Natural killer cell (primary cell): ENCODE measurements around the gene FCHO1. TPM values are rescaled to one million over a fixed set of nuclear protein-coding genes. Genes with fewer than 3 reads are reported as not detected.

Experiments
- ATAC-seq, 3 donors: fragments of 150-1000 bp in 2 of 3; fragments of 200-7000 bp in 1 of 3; cut with Tn5 transposase; 1 replicate in 1 of 3; 2 replicates in 2 of 3; pipeline ENCODE4 v1.10.0; 2021; ENCODE audit warnings: mild to moderate bottlenecking in 2 of 3, moderate library complexity in 2 of 3
- DNase-seq, 2 donors: peaks; one replicate each; pipeline versions ENCODE4 v3.0.0 to v3.0.0-alpha.2; 2013 to 2021; ENCODE audit warnings: mixed read lengths in 1 of 2
- H3K27ac ChIP-seq: one replicate; pipeline ENCODE4 v1.5.1; 2013; ENCODE audit warnings: mild to moderate bottlenecking, low read length
- H3K27me3 ChIP-seq: one replicate; pipeline ENCODE4 v1.6.1; 2013; ENCODE audit warnings: low read length; ENCODE audit not compliant: control insufficient read depth, insufficient read depth
- H3K36me3 ChIP-seq: one replicate; pipeline ENCODE4 v1.6.1; 2013; ENCODE audit warnings: low read length; ENCODE audit not compliant: control insufficient read depth, insufficient read depth
- H3K4me1 ChIP-seq: one replicate; pipeline ENCODE4 v1.6.1; 2013; ENCODE audit warnings: low read length; ENCODE audit not compliant: control insufficient read depth, insufficient read depth
- H3K4me3 ChIP-seq: one replicate; pipeline ENCODE4 v1.5.1; 2013; ENCODE audit warnings: low read length
- H3K9me3 ChIP-seq: one replicate; pipeline ENCODE4 v1.6.1; 2013; ENCODE audit warnings: low read length; ENCODE audit not compliant: control insufficient read depth, insufficient read depth
- H3K27ac Mint-ChIP-seq, 2 donors: one replicate each; pipeline ENCODE4 v1.8.0; 2022; ENCODE audit warnings: mild to moderate bottlenecking in 2 of 2, mixed read lengths in 2 of 2, moderate library complexity in 1 of 2
- H3K27me3 Mint-ChIP-seq, 2 donors: one replicate each; pipeline ENCODE4 v1.8.0; 2022; ENCODE audit warnings: low read depth in 2 of 2, mixed read lengths in 2 of 2
- H3K36me3 Mint-ChIP-seq: one replicate; pipeline ENCODE4 v1.8.0; 2022; ENCODE audit warnings: mixed read lengths
- H3K4me1 Mint-ChIP-seq, 2 donors: one replicate each; pipeline ENCODE4 v1.8.0; 2022; ENCODE audit warnings: mixed read lengths in 2 of 2
- H3K4me3 Mint-ChIP-seq: one replicate; pipeline ENCODE4 v1.8.0; 2022; ENCODE audit warnings: mild to moderate bottlenecking, moderate library complexity, mixed read lengths
- H3K9me3 Mint-ChIP-seq, 2 donors: one replicate each; pipeline ENCODE4 v1.8.0; 2022; ENCODE audit warnings: mixed read lengths in 2 of 2
- WGBS: methylation state at CpG from one replicate; pipeline ENCODE4 v1.1.7; 2013; ENCODE audit warnings: missing lambda C conversion rate; ENCODE audit not compliant: insufficient coverage; 5-methylcytosine and 5-hydroxymethylcytosine counted together
- intact Hi-C: fragments of 100-400 bp; cut with micrococcal nuclease; formaldehyde crosslinking; loops from one replicate; pipeline ENCODE4 v1.14.2; 2022
- total RNA-seq, 4 donors: library from RNA; stranded (reverse); fragments of 120-200 nt in 1 of 4; gene quantifications; one replicate each; pipeline versions ENCODE4 v1.2.3 to v1.2.4, GENCODE V29; 2013 to 2022
- TF ChIP-seq, protein P1 (sequence below): fragments of 200-600 bp; IDR thresholded peaks from one replicate; pipeline ENCODE4 v1.8.0; 2022; ENCODE audit warnings: antibody characterized with exemption

FCHO1 gene, protein sequence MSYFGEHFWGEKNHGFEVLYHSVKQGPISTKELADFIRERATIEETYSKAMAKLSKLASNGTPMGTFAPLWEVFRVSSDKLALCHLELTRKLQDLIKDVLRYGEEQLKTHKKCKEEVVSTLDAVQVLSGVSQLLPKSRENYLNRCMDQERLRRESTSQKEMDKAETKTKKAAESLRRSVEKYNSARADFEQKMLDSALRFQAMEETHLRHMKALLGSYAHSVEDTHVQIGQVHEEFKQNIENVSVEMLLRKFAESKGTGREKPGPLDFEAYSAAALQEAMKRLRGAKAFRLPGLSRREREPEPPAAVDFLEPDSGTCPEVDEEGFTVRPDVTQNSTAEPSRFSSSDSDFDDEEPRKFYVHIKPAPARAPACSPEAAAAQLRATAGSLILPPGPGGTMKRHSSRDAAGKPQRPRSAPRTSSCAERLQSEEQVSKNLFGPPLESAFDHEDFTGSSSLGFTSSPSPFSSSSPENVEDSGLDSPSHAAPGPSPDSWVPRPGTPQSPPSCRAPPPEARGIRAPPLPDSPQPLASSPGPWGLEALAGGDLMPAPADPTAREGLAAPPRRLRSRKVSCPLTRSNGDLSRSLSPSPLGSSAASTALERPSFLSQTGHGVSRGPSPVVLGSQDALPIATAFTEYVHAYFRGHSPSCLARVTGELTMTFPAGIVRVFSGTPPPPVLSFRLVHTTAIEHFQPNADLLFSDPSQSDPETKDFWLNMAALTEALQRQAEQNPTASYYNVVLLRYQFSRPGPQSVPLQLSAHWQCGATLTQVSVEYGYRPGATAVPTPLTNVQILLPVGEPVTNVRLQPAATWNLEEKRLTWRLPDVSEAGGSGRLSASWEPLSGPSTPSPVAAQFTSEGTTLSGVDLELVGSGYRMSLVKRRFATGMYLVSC
- 10 to 100 TPM; 56.1 to 67.7 (median 66.5) TPM for total RNA-seq
- total RNA-seq (2013), result 53.9 TPM

DNA sequence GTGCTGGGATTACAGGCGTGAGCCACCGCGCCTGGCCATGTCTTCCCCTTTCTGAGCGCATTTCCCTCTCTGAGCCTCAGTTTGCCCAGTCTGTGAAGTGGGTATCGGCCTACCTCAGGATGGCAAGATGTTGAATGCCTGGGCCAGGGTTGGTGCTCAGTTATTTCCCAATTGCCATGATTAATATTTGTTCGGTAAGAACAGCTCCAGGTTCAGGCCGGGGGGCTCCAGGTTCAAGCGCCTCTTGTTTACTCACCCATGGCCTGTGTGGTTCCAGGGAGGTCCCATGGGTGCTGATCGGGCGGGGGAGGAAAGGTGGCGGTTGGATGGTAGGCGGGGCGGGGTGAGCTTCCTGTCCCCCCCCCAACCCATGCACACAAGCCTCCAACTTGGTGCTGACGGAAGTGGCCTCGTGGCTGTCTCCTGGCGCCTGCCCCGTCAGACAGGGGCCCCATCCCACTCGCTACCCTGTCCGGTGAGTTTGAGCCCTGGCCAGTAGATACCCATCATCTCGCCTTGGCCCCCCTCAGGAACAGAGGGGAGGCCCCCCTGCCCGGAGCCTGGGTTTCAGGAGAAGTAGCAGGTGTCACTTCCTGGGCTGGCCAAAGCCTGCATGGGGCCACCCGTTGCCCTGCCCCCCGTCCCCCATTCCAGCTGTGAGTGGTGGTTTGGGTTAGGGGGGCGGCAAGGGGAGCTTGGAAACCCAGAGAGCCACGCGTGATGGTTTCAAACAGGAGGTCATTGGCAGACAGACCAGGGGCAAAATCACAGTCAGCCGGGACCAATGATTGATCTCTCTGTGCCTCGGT is at the start of gene FCHO1:
FCHO1 (plus strand) TSS at position 375 of the 809 bp plus-strand sequence. CDS start 3,688 bp downstream, outside the sequence.
- DNase-seq (peak; percentile 77 to 94), ATAC-seq (peak; percentile 70 to 75 (median 73))
- peaks cover 87% of the 10 kb centered on the region for H3K4me1 ChIP-seq
- H3K4me3 ChIP-seq, result peak within 1 kb of the TSS; percentile 50
- Mint-ChIP-seq H3K9me3 (no peaks in the 10 kb centered on the region), H3K4me3 (peak within 1 kb of the TSS; percentile 92), H3K36me3 (no peaks in the 10 kb centered on the region), H3K27ac (peak within 1 kb of the TSS; percentile 95), H3K4me1 (peaks cover 35 to 58% of the 10 kb centered on the region in 2 donors), H3K27me3 (no peaks in the 10 kb centered on the region)
- intact Hi-C loops, result no loop called here
- 5% methylated on average over 23 of the region's 28 CpGs for WGBS
- H3K27ac ChIP-seq, result peak within 1 kb of the TSS; percentile 83
- H3K27me3 ChIP-seq, result no peaks in the 10 kb centered on the region
- H3K36me3 ChIP-seq, result peaks cover 17% of the 10 kb centered on the region
- no peaks in the 10 kb centered on the region for H3K9me3 ChIP-seq
- TF ChIP-seq, protein P1, sequence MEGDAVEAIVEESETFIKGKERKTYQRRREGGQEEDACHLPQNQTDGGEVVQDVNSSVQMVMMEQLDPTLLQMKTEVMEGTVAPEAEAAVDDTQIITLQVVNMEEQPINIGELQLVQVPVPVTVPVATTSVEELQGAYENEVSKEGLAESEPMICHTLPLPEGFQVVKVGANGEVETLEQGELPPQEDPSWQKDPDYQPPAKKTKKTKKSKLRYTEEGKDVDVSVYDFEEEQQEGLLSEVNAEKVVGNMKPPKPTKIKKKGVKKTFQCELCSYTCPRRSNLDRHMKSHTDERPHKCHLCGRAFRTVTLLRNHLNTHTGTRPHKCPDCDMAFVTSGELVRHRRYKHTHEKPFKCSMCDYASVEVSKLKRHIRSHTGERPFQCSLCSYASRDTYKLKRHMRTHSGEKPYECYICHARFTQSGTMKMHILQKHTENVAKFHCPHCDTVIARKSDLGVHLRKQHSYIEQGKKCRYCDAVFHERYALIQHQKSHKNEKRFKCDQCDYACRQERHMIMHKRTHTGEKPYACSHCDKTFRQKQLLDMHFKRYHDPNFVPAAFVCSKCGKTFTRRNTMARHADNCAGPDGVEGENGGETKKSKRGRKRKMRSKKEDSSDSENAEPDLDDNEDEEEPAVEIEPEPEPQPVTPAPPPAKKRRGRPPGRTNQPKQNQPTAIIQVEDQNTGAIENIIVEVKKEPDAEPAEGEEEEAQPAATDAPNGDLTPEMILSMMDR, result no peak

DNA sequence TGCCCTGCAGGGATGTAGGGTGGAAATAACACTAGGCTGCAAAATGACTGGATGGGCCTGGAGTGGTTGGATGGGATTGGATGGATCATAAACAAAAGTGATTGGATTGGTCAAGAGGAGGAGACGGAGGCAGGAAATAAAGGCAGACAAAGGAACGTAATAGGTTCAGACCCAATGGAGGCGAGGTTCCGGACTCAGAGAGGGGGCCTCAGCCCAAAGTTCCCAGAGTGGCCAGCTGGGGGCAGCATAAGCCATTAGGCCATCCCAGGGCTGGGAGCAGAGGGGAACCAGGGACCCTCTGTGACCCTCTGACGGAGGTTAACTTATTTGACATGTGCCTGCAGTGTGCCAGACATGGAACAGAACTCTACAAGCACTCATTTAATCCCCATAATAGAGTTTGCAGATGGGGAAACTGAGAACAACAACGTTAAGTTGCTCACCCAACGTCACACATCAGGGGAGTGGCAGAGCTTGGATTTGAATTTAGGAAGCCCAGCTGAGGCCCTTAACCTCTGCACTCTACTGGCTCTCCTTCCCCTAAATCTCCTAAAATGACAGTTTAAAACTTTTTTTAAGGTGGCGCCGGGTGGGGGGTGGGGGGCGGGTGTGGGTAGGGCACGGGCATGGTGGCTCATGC is 47.3 kb upstream of the FCHO1 start:
- Histone ChIP-seq H3K36me3 (no peaks in the 10 kb centered on the region), H3K9me3 (no peaks in the 10 kb centered on the region), H3K27me3 (no peaks in the 10 kb centered on the region), H3K4me1 (no peaks in the 10 kb centered on the region), H3K4me3 (no peak overlapping the region), H3K27ac (no peak overlapping the region)
- Mint-ChIP-seq H3K4me1 (no peaks in the 10 kb centered on the region), H3K27me3 (peaks cover 0 to 7% of the 10 kb centered on the region in 2 donors), H3K27ac (no peak overlapping the region), H3K9me3 (no peaks in the 10 kb centered on the region), H3K4me3 (no peak overlapping the region), H3K36me3 (no peaks in the 10 kb centered on the region)
- 56% methylated on average over 11 of the region's 11 CpGs for WGBS
- intact Hi-C loops, result loop anchor here (1.0 to 2.0 kb wide), 3 partner anchors 63 to 151 kb away; no protein-coding TSS in a partner anchor
- DNase-seq (peak; percentile 68 to 82), ATAC-seq (peak; percentile 88 to 97 (median 96))
- TF ChIP-seq, protein P1, result peak; percentile 88

DNA sequence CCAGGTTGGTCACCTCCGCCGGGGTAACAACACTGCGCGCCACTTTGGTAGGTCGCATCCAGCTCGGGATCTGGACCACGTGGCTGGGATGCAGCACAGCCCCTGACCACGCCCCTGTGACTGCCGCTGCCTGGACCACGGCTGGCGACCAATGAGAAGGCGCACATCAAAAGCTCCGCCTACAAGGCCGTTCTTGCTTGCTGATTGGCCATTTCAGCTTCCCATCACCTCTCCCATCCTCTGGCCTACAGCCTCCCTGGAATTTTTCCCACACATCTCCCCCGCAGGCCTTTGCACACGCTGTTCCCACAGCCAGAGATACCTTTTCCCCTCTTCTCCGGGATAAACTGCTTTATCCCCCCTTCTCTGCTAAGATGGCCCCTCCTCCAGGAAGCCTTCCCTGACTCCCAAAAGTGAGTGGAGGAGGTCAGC is 44.5 kb upstream of the FCHO1 start:
- H3K4me3 Mint-ChIP-seq, result no peak overlapping the region
- no peaks in the 10 kb centered on the region for H3K36me3 Mint-ChIP-seq
- ATAC-seq (no peak), DNase-seq (no peak)
- H3K4me1 ChIP-seq, result no peaks in the 10 kb centered on the region
- 79% methylated on average over 17 of the region's 17 CpGs for WGBS
- intact Hi-C loops, result no loop called here
- H3K4me1 Mint-ChIP-seq, result no peaks in the 10 kb centered on the region
- no peaks in the 10 kb centered on the region for H3K9me3 ChIP-seq
- H3K9me3 Mint-ChIP-seq, result no peaks in the 10 kb centered on the region
- no peak overlapping the region for H3K4me3 ChIP-seq
- TF ChIP-seq, protein P1, result no peak
- H3K27ac Mint-ChIP-seq, result no peak overlapping the region
- H3K27me3 ChIP-seq, result no peaks in the 10 kb centered on the region
- no peaks in the 10 kb centered on the region for H3K36me3 ChIP-seq
- no peaks in the 10 kb centered on the region for H3K27me3 Mint-ChIP-seq
- H3K27ac ChIP-seq, result no peak overlapping the region
